HL-60 (cell line): ENCODE data around the gene MTCL1.

Source experiments
- POLR2AphosphoS5 ChIP-seq: IDR thresholded peaks from 2 replicates; pipeline ENCODE4 v1.6.1; 2012; ENCODE audit warnings: low read depth
- TF ChIP-seq, protein P1 (sequence below): IDR thresholded peaks from one replicate; pipeline ENCODE4 v1.5.1; 2011; ENCODE audit warnings: low read length, control low read depth, inconsistent platforms; ENCODE audit not compliant: insufficient read depth

DNA sequence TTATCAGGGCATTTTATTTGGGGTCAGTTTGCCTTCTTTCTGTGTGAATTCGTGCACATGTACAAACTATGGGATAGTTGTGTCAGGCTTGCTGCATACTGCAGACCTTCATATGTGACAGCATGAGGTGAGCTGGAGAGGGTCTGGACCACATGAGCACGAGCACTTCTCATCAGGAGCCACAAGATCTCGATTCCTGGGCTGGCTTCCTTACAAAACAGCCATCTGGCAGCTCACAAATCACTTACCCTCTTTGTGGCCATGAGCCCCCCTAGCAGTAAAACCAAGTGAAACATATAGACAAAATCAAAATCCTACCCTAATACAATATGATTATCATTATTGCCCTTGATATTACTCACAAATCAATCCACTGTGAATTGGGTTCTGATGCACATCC is 121.2 kb downstream of the MTCL1 start:
- TF ChIP-seq POLR2AphosphoS5, result no peak
- TF ChIP-seq, protein P1, sequence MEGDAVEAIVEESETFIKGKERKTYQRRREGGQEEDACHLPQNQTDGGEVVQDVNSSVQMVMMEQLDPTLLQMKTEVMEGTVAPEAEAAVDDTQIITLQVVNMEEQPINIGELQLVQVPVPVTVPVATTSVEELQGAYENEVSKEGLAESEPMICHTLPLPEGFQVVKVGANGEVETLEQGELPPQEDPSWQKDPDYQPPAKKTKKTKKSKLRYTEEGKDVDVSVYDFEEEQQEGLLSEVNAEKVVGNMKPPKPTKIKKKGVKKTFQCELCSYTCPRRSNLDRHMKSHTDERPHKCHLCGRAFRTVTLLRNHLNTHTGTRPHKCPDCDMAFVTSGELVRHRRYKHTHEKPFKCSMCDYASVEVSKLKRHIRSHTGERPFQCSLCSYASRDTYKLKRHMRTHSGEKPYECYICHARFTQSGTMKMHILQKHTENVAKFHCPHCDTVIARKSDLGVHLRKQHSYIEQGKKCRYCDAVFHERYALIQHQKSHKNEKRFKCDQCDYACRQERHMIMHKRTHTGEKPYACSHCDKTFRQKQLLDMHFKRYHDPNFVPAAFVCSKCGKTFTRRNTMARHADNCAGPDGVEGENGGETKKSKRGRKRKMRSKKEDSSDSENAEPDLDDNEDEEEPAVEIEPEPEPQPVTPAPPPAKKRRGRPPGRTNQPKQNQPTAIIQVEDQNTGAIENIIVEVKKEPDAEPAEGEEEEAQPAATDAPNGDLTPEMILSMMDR, result no peak
